Measurements from ENCODE around the gene PDE4B.

DNA sequence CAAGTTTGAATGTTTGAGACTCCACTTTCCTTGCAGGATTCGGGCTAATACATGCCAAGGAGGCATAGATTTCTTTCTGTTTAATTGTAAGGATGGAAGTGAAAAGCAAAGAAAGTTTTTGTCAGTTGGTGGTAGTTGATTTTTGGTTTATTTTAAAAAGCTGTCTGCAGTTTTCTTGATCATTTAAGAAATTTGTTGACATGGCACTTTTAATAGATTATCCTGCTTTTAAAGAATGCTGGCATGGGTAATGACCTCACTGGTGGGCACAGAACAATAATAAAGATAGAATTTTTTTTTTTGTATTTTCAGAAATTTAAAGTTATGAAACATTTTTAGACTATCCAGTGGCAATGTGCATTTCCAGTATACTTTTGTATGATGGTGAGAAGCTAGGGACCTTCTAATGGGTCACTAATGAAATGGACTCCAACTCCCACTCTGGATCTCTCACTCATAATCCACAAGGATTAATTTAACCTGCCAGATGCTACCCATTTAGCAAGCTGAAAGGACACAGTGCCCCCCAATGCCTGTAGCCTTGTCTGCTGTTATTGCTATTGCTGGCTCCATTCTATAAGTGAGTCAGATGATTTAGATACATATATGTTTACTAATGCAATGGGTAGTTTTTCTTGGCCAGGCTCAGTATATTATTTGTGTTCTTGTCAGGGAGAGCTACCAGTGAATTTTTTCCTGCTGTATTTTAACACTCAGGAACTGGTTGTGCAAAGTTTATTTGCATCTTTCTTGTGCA is 551.1 kb downstream of the PDE4B start:
- TF ChIP-seq SMAD1 (CRISPR knock-in tag; IDR thresholded peaks at IDR 0.05; ENCODE audit: borderline replicate concordance, low read depth), result no peak
- TF ChIP-seq RNF2 (conservative IDR thresholded peaks at IDR 0.05; ENCODE audit: low read depth), result no peak
- no peak for TF ChIP-seq GABPA (IDR thresholded peaks at IDR 0.05; ENCODE audit: low read depth, low read length)
- no peak for TF ChIP-seq GABPA (CRISPR knock-in tag; IDR thresholded peaks at IDR 0.05; ENCODE audit: low read depth)
- TF ChIP-seq, protein P1, sequence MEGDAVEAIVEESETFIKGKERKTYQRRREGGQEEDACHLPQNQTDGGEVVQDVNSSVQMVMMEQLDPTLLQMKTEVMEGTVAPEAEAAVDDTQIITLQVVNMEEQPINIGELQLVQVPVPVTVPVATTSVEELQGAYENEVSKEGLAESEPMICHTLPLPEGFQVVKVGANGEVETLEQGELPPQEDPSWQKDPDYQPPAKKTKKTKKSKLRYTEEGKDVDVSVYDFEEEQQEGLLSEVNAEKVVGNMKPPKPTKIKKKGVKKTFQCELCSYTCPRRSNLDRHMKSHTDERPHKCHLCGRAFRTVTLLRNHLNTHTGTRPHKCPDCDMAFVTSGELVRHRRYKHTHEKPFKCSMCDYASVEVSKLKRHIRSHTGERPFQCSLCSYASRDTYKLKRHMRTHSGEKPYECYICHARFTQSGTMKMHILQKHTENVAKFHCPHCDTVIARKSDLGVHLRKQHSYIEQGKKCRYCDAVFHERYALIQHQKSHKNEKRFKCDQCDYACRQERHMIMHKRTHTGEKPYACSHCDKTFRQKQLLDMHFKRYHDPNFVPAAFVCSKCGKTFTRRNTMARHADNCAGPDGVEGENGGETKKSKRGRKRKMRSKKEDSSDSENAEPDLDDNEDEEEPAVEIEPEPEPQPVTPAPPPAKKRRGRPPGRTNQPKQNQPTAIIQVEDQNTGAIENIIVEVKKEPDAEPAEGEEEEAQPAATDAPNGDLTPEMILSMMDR (CRISPR knock-in tag; IDR thresholded peaks at IDR 0.05), result no peak
- TF ChIP-seq SETDB1 (CRISPR knock-in tag; IDR thresholded peaks at IDR 0.05; ENCODE audit: borderline replicate concordance), result no peak
- no peak for TF ChIP-seq TAF1 (CRISPR knock-in tag; IDR thresholded peaks at IDR 0.05)
- no peak for TF ChIP-seq RAD21 (CRISPR knock-in tag; IDR thresholded peaks at IDR 0.05)

Data from HepG2 (cell line).